ENCODE data around the gene VWA7.

DNA sequence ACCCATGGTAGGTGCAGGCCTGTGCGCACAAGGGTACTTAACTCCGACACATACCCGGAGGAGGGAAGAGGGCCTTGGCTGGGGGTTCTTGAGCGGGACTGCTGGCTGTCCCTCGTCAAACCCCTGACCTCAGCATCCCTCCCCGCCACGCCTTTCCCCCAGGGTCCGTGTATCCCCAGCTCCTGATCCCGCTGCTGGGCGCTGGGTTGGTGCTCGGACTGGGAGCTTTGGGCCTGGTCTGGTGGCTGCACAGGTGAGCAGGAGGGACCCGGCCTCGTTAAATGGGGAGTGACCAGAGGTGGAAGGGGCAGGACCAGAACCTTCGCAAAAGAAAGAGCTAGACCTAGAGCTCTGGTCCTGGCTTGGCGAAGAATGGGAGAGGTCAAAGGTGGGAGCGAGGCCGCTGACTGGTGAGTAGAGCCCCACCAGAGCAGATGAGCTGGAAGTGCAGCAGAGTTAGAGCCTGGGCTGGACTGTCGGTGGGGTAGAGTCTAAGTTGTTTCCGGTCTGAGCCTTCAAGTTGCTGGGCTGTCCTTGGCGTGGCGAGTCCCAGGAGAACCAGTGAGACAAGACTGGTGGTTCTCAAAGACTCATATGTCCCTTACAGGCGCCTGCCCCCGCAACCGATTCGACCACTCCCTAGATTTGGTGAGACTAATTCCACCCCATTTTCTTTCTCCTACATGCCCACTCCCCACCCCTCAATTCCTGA lies 53.0 kb downstream of the VWA7 start:
- TF ChIP-seq GATA2 (IDR thresholded peaks at IDR 0.05; ENCODE audit: low read depth, low read length) (no peak), GATA3 (IDR thresholded peaks at IDR 0.05; ENCODE audit: low read depth, low read length) (no peak)

All from SH-SY5Y (cell line).